Fibroblast of skin of left quadriceps (primary cell): ENCODE results near the gene PTHLH.

Experiments used
- DNase-seq, 2 experiments: peaks; one replicate each; pipeline ENCODE4 v3.0.0-alpha.2; 2013; ENCODE audit warnings: low read depth in 2 of 2

The PTHLH gene

GRCh38 chr12:27937768-27938167, 34.8 kb downstream of the PTHLH start:
- no peak for DNase-seq

DNA sequence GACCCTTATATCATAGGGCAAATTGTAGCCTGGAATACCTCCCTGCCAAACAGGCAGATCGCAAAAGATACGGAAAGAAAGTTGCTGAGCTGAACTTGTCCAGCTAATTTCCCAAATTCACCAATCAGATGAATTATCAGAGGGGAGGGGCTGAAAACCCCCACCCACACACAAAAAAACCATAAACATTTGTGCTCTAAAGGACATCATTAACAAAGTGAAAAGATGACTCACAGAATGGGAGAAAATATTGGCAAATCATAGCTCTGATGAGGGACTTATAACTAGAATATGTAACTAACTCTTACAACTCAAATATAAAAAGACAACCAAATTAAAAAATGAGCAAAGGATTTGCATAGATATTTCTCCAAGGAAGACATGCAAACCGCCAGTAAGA, 36.3 kb downstream of the PTHLH start:
- DNase-seq: no peak

DNA sequence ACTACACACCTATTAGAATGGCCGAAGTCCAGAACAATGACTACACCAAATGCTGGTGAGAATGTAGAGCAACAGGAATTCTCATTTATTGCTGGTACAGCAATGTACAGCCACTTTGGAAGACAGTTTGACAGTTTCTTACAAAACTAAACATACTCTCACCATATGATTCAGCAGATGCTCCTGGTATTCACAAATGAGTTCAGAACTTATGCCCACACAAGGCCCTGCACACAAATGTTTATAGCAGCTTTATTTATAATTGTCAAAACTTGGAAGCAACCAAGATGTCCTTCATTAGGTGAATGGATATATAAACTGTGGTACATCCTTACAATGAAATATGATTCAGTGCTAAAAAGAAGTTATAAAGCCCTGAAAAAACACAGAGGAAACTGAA, 38.3 kb downstream of the PTHLH start:
- DNase-seq: no peak

GRCh38 chr12:27931390-27931789, 41.1 kb downstream of the PTHLH start:
- no peak for DNase-seq

GRCh38 chr12:27927347-27927746, 45.2 kb downstream of the PTHLH start:
- DNase-seq: no peak

DNA sequence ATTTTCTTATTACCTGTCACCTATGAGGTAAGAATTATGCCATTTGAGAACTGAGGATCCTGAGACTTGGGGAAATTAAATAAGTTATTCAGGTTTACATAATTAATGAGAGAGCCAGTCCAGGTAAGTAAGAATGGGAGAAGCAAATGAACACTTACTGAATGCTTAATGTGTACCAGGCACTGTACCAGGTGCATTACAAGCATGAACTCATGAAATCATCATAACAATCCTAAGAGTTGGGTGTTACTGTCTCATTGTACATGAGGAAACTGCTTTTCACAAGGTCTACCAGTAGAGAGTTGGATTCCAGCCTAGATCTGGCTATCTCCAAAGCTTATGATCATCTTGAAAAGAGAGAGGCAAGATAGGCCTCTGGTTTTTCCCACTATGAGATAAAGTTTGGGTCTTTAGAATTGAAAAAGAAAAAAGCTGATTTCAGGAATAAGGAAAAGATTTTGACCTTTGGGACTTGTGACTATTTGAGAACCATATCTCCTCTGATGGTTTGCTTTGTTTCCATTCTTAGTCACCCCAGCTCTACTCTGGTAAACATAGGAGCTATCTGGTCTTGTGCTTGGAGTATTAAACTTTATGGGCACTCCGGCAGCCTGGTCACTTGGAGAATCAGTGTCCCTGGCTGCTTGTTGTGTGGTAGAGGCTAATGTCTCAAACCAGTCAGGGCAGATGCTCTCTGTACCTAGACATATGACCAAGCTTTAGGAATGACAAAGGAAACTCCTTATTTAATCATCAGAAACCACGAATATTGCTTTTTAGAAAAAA, 48.0 kb downstream of the PTHLH start:
- no peak for DNase-seq

DNA sequence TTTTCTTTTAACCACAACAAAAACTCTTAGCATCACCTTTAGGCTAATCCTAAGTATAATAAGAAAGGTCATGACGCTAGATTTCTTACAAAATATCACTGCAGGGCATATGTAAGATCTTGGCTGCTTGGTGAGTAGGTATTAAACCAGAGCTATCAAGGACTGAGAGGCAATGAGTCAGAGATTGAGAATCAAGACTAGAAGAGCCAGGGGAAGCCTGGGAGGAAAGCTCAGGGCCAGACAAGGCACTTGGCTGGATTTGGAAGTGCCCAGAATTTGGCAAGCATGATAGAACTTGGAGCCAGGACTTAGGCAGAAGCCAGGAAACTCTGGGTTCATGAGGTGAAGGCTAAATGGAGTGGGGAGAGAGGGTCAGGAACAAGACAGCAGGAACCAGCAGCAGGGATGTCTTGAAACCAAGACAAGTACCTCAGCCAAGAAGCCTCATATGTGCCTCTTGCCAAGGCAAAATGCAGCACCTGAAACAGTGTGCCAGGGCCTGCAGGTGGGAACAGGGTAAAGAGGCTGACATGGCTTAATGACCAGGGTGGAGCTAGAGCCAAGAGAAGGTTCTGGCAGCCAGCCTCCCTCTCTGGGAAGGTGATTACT, 49.9 kb downstream of the PTHLH start:
- DNase-seq: no peak

GRCh38 chr12:27919671-27920235, 52.8 kb downstream of the PTHLH start:
- DNase-seq: no peak

GRCh38 chr12:27915536-27915935, 57.0 kb downstream of the PTHLH start:
- no peak for DNase-seq

GRCh38 chr12:27915021-27915420, 57.5 kb downstream of the PTHLH start:
- no peak for DNase-seq

DNA sequence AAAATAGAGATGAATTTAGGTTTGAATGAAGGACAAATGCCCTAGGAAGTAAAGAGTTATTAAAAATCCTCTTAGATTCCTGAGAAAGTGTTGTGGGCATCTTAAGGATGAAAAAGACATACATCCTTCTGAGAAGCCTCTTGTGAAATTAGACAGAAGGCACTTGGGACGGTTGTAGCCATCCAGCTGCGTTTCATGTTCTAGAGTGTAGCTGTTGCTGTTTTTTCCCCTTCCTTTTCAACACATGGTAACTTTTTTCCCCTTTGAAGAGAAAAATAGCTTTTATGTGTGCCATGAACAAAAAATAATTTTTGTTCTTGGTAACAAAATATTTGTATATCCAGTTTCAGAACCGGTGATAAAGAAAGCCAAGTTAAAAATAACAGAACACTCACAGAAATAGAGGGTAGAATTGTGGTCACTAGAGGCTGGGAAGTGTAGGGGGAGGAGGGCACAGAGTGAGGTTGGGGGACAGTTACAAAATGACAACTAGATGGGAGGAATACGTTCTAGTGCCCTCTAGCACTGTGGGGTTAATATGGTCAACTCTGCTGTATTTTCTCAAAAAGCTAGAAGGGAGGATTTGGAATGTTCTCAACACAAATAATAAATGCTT, 58.4 kb downstream of the PTHLH start:
- no peak for DNase-seq

DNA sequence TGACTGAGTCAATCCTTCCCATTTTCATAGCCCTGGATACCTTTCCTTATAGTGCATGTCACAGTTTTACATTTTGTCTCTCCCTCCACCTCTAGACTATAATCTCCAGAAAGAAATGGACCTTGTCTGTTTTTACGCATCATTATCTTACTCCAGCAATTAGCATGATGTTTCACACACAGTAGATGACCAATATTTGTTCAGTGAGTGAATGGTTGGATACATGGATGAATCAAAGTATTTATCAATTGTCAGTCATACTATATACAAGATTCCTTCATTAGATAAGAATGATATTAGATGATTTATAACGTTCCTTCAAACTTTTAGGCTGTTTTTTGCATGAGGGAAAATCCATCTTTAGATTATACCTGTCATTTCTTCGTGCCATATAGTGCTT, 61.1 kb downstream of the PTHLH start:
- DNase-seq: no peak
